Left lung (tissue), 10 donors: ENCODE data around the gene TSPAN14. TPM values are rescaled to one million over a fixed set of nuclear protein-coding genes. Genes with fewer than 3 reads are reported as not detected.

Source experiments
- ATAC-seq: fragments of 200-7000 bp; cut with Tn5 transposase; one replicate; pipeline ENCODE4 v1.9.1; 2020; ENCODE audit warnings: moderate library complexity
- DNase-seq, 4 donors: peaks; one replicate each; pipeline ENCODE4 v3.0.0-alpha.2; 2013 to 2020
- H3K27ac ChIP-seq, 2 donors: fragments of 200-600 bp; sonication (generic) in 1 of 2; one replicate each; pipeline versions ENCODE4 v1.5.0 to v1.8.0; 2020 to 2021
- H3K27me3 ChIP-seq, 2 donors: fragments of 200-600 bp; sonication (generic) in 1 of 2; one replicate each; pipeline versions ENCODE4 v1.5.0 to v1.8.0; 2020 to 2021
- H3K36me3 ChIP-seq, 2 donors: fragments of 200-600 bp; sonication (generic) in 1 of 2; one replicate each; pipeline versions ENCODE4 v1.5.0 to v1.8.0; 2020 to 2021
- H3K4me1 ChIP-seq, 2 donors: fragments of 200-600 bp; one replicate each; pipeline ENCODE4 v1.8.0; 2021
- H3K4me3 ChIP-seq, 2 donors: fragments of 200-600 bp; sonication (generic) in 1 of 2; one replicate each; pipeline versions ENCODE4 v1.5.0 to v1.8.0; 2020 to 2021; ENCODE audit warnings: mild to moderate bottlenecking in 1 of 2
- H3K9me3 ChIP-seq, 2 donors: fragments of 200-600 bp; sonication (generic) in 1 of 2; one replicate each; pipeline versions ENCODE4 v1.5.0 to v1.8.0; 2020 to 2021
- CTCF ChIP-seq, 2 donors: fragments of 200-600 bp; sonication (generic) in 1 of 2; IDR thresholded peaks; one replicate each; pipeline versions ENCODE4 v1.5.0 to v1.8.0; 2021; ENCODE audit warnings: antibody characterized with exemption in 2 of 2
- intact Hi-C, 2 donors: fragments of 100-400 bp; cut with DNase I; formaldehyde crosslinking; loops; one replicate each; pipeline versions ENCODE4 v1.11.2 to v1.14.2; 2022
- polyA plus RNA-seq, 6 donors: library from polyadenylated mRNA; unstranded; fragments of 120-200 nt; gene quantifications; one replicate each; pipeline ENCODE4 v1.2.1, GENCODE V29; 2013; ENCODE audit not compliant: insufficient read length in 6 of 6
- total RNA-seq, 2 donors: library from RNA; stranded (reverse); fragmentation: NEBNext Ultra II Directional; extraction: Animal tissue kit (Norgen Biotek cat#: 25700); gene quantifications; one replicate each; pipeline ENCODE4 v1.2.1, GENCODE V29; 2021
- donor health status: DM: no; HTN: yes; CAD: no.
- donor health status: DM: no; HTN: no; CAD: no.

TSPAN14 gene
- total and polyA plus RNA-seq, 8 donors = 76.4 to 158 (median 85.9) TPM

DNA sequence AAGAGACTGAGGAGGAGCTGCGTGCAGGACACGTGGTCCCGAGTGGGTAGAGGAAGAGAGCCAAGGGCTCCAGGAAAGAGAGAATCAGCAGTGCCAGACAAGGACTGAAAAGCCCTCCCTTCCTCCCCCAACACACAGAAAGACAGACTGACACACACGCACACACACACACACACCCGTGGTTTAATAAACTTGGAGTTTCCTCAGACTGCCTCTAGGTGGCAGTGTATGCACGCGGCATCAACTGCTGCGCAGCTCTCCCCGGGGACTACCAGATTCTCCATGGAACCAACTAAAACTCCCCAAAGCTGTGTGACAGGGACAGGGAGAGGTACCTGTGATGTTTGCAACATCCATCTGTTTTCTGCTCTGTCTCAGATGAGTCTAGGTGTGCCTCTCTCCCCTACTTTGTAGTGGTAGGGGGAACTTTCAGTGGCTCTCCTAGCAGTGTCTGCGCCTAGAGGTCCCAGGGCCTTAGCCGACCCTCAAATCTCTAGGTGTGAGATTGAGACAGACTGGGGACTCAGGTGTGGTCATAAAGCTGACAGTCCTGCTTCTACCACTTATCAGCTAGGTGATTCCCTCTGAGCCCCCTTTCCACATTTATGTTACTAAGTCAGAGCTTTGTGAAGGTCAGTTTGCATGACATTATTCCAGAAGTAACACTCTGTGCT lies 9.3 kb upstream of the TSPAN14 start:
- Histone ChIP-seq H3K27me3 (no peaks in the 10 kb centered on the region), H3K36me3 (no peaks in the 10 kb centered on the region), H3K4me3 (no peak overlapping the region), H3K27ac (peak overlapping the region in 1 of 2 donors; percentile 18), H3K9me3 (no peaks in the 10 kb centered on the region), H3K4me1 (peaks cover 6 to 28% of the 10 kb centered on the region in 2 donors)
- peak; percentile 65 to 87 (median 77) for DNase-seq
- peak; percentile 92 for ATAC-seq
- intact Hi-C loops = loop anchor here in 1 of 2 donors (2.0 to 10.0 kb wide), 2 partner anchors 60 to 150 kb away; no protein-coding TSS in a partner anchor
- TF ChIP-seq CTCF (IDR thresholded peaks at IDR 0.05) = peak; percentile 32 to 73

GRCh38 chr10:80447436-80448190 lies 6.5 kb upstream of the TSPAN14 start:
- peaks cover 0 to 4% of the 10 kb centered on the region in 2 donors for H3K9me3 ChIP-seq
- TF ChIP-seq CTCF (IDR thresholded peaks at IDR 0.05) = no peak
- DNase-seq = no peak
- no peak overlapping the region for H3K4me3 ChIP-seq
- no peaks in the 10 kb centered on the region for H3K36me3 ChIP-seq
- H3K4me1 ChIP-seq = peaks cover 6 to 42% of the 10 kb centered on the region in 2 donors
- H3K27ac ChIP-seq = no peak overlapping the region
- H3K27me3 ChIP-seq = no peaks in the 10 kb centered on the region
- intact Hi-C loops = loop anchor here in 1 of 2 donors (10.0 kb wide), 1 partner anchor 147 kb away; no protein-coding TSS in a partner anchor
- no peak for ATAC-seq

- no peak overlapping the region for H3K4me3 ChIP-seq
- TF ChIP-seq CTCF (IDR thresholded peaks at IDR 0.05) = no peak
- peaks cover 9 to 49% of the 10 kb centered on the region in 2 donors for H3K4me1 ChIP-seq
- peak overlapping the region; percentile 15 to 56 for H3K27ac ChIP-seq
- H3K9me3 ChIP-seq = peaks cover 0 to 4% of the 10 kb centered on the region in 2 donors
- intact Hi-C loops = loop anchor here in 1 of 2 donors (10.0 kb wide), 1 partner anchor 146 kb away; no protein-coding TSS in a partner anchor
- DNase-seq (no peak), ATAC-seq (no peak)
- H3K27me3 ChIP-seq = no peaks in the 10 kb centered on the region
- H3K36me3 ChIP-seq = no peaks in the 10 kb centered on the region
These were observed 5.7 kb upstream of the TSPAN14 start for GRCh38 chr10:80448209-80448942.

- Histone ChIP-seq H3K4me3 (no peak overlapping the region), H3K9me3 (peaks cover 0 to 4% of the 10 kb centered on the region in 2 donors), H3K36me3 (no peaks in the 10 kb centered on the region), H3K27me3 (no peaks in the 10 kb centered on the region), H3K4me1 (peaks cover 11 to 50% of the 10 kb centered on the region in 2 donors), H3K27ac (peak overlapping the region; percentile 15 to 56)
- DNase-seq (no peak), ATAC-seq (peak; percentile 43)
- TF ChIP-seq CTCF (IDR thresholded peaks at IDR 0.05) = no peak
- intact Hi-C loops = loop anchor here in 1 of 2 donors (10.0 kb wide), 1 partner anchor 145 kb away; no protein-coding TSS in a partner anchor
These were observed 4.6 kb upstream of the TSPAN14 start for GRCh38 chr10:80449520-80449919.
